Vagina (tissue), 2 donors: Measurements from ENCODE around the gene HYAL1. TPM values are rescaled to one million over a fixed set of nuclear protein-coding genes. Genes with fewer than 3 reads are reported as not detected.

Source experiments
- DNase-seq, 2 donors: peaks; one replicate each; pipeline ENCODE4 v3.0.0-alpha.2; 2017; ENCODE audit errors: extremely low spot score in 2 of 2
- H3K27ac ChIP-seq: fragments of 200-600 bp; sonication (generic); one replicate; pipeline ENCODE4 v1.5.1; 2019
- H3K27me3 ChIP-seq: fragments of 200-600 bp; sonication (generic); one replicate; pipeline ENCODE4 v1.5.1; 2019
- H3K36me3 ChIP-seq, 2 donors: fragments of 200-600 bp; sonication (generic); one replicate each; pipeline ENCODE4 v1.5.1; 2017 to 2019
- H3K4me1 ChIP-seq: fragments of 200-600 bp; sonication (generic); one replicate; pipeline ENCODE4 v1.5.1; 2019
- H3K4me3 ChIP-seq, 2 donors: fragments of 200-600 bp; sonication (generic); 1 replicate in 1 of 2; 2 replicates in 1 of 2; pipeline ENCODE4 v1.5.1; 2016 to 2019
- H3K9me3 ChIP-seq: fragments of 200-600 bp; sonication (generic); one replicate; pipeline ENCODE4 v1.5.1; 2019
- POLR2A ChIP-seq, 2 donors: fragments of 450-650 bp; IDR thresholded peaks; one replicate each; pipeline ENCODE4 v1.6.1; 2017; ENCODE audit warnings: antibody characterized with exemption in 2 of 2, mild to moderate bottlenecking in 2 of 2, moderate library complexity in 2 of 2
- POLR2AphosphoS5 ChIP-seq, 2 donors: sonication (generic); formaldehyde crosslinking; IDR thresholded peaks; one replicate each; pipeline ENCODE4 v1.9.0; 2017; ENCODE audit warnings: antibody characterized with exemption in 2 of 2, mild to moderate bottlenecking in 2 of 2, low read depth in 1 of 2; ENCODE audit not compliant: insufficient read depth in 1 of 2
- intact Hi-C: fragments of 100-400 bp; cut with DNase I; formaldehyde crosslinking; loops from one replicate; pipeline ENCODE4 v1.15.1; 2023
- total RNA-seq: library from RNA; depleted of rRNA; stranded (reverse); fragments of >200 nt; gene quantifications from one replicate; pipeline ENCODE4 v1.2.3, GENCODE V29; 2016
- TF ChIP-seq, protein P1 (sequence below), 3 experiments: fragments of 450-650 bp in 2 of 3; fragments of 200-600 bp in 1 of 3; sonication (generic) in 1 of 3; IDR thresholded peaks; one replicate each; pipeline ENCODE4 v1.5.1; 2017 to 2019; ENCODE audit warnings: antibody characterized with exemption in 3 of 3, mild to moderate bottlenecking in 2 of 3, moderate library complexity in 2 of 3

HYAL1 gene
- total RNA-seq, 1 donor from 2014 or later = 17.7 TPM

DNA sequence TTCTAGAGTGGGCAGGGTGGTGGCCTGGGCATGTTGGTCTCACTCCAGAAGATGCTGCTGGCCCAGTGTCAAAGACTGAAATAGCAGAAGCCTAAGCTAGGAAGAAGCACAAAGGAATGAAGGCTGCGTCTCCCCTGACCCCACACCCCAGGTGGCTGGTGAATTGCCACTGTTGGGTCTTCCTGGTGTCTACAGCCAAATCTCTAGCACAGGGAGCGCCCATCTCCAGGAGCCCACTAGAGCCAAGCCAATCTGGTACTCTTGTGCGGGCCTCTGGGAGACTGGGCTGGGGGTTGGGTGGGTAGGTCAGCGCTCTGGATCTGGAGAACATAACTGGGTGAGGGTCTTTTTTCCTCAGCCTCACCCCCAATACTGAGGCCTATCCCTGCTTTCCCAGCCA lies 23.8 kb upstream of the HYAL1 start:
- TF ChIP-seq, protein P1, sequence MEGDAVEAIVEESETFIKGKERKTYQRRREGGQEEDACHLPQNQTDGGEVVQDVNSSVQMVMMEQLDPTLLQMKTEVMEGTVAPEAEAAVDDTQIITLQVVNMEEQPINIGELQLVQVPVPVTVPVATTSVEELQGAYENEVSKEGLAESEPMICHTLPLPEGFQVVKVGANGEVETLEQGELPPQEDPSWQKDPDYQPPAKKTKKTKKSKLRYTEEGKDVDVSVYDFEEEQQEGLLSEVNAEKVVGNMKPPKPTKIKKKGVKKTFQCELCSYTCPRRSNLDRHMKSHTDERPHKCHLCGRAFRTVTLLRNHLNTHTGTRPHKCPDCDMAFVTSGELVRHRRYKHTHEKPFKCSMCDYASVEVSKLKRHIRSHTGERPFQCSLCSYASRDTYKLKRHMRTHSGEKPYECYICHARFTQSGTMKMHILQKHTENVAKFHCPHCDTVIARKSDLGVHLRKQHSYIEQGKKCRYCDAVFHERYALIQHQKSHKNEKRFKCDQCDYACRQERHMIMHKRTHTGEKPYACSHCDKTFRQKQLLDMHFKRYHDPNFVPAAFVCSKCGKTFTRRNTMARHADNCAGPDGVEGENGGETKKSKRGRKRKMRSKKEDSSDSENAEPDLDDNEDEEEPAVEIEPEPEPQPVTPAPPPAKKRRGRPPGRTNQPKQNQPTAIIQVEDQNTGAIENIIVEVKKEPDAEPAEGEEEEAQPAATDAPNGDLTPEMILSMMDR (IDR thresholded peaks at IDR 0.05) = no peak
- TF ChIP-seq POLR2AphosphoS5 (IDR thresholded peaks at IDR 0.05; ENCODE audit: insufficient read depth in 1 of 2, low read depth in 1 of 2) (no peak), POLR2A (IDR thresholded peaks at IDR 0.05) (no peak)
- peaks cover 30% of the 10 kb centered on the region for H3K4me1 ChIP-seq
- peak overlapping the region; percentile 63 for H3K27ac ChIP-seq
- intact Hi-C loops = no loop called here
- no peaks in the 10 kb centered on the region for H3K9me3 ChIP-seq
- no peak for DNase-seq
- no peaks in the 10 kb centered on the region for H3K27me3 ChIP-seq
- H3K36me3 ChIP-seq = peaks cover 0 to 37% of the 10 kb centered on the region in 2 donors
- H3K4me3 ChIP-seq = peak overlapping the region; percentile 83 to 94

DNA sequence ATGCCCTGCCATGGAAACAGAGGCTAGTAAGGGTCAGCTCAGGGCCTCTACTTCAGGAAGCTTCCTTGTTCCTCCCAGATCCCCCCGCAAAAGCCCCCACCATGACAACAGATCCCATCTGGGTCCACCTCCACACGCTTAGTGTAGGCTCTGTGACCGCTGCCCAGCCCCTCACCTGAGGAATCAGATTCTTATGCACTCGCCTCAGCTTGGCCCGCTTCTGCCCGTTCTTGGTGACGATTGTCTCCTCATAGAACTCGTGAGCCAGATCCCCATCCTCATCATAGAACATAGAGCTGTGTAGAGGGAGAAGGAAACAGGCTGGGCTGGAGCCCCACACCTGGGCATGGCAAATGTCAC lies 22.8 kb upstream of the HYAL1 start:
- Histone ChIP-seq H3K27ac (no peak overlapping the region), H3K27me3 (no peaks in the 10 kb centered on the region), H3K4me1 (peaks cover 35% of the 10 kb centered on the region), H3K4me3 (no peak overlapping the region), H3K36me3 (peaks cover 0 to 28% of the 10 kb centered on the region in 2 donors), H3K9me3 (no peaks in the 10 kb centered on the region)
- no peak for DNase-seq
- TF ChIP-seq POLR2AphosphoS5 (IDR thresholded peaks at IDR 0.05; ENCODE audit: insufficient read depth in 1 of 2, low read depth in 1 of 2) (no peak), POLR2A (IDR thresholded peaks at IDR 0.05) (no peak)
- TF ChIP-seq, protein P1 (IDR thresholded peaks at IDR 0.05) = no peak
- intact Hi-C loops = no loop called here

DNA sequence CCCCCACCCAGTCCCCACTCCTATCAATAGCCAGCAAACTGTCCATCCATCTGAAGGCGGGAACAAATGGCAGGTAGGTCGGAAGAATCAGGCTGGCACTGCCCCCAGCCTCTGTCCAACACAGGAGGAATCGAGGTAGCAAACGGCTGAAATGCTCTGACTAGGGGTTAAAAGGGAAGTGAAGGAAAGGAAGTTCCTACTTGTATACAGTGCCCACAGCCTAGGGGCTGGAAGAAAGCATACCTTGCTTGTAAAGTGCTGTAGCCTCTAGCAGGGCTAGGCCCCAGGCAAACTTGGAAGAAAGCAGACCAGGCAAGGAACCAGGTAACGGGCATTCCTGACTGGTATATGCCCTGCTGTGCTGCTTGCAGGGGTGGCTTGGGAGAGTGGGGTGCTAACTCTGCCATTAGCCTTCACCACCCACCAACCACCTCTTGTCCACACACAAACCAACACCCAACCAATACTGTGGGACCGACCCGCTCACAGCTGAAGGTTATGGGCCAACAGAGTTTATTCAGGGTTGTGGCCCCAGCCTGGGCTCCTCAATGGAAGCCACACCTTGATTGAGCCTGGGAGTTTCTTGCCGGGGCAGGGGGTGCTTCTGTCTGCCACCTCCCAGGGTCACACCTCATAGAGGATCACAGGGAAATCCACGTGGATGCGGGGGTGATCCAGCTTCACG lies 22.3 kb upstream of the HYAL1 start:
- H3K4me3 ChIP-seq = no peak overlapping the region
- TF ChIP-seq POLR2AphosphoS5 (IDR thresholded peaks at IDR 0.05; ENCODE audit: insufficient read depth in 1 of 2, low read depth in 1 of 2) (no peak), POLR2A (IDR thresholded peaks at IDR 0.05) (no peak)
- TF ChIP-seq, protein P1 (IDR thresholded peaks at IDR 0.05) = no peak
- peaks cover 36% of the 10 kb centered on the region for H3K4me1 ChIP-seq
- peaks cover 0 to 23% of the 10 kb centered on the region in 2 donors for H3K36me3 ChIP-seq
- intact Hi-C loops = no loop called here
- no peak for DNase-seq
- H3K9me3 ChIP-seq = no peaks in the 10 kb centered on the region
- no peak overlapping the region for H3K27ac ChIP-seq
- H3K27me3 ChIP-seq = no peaks in the 10 kb centered on the region

DNA sequence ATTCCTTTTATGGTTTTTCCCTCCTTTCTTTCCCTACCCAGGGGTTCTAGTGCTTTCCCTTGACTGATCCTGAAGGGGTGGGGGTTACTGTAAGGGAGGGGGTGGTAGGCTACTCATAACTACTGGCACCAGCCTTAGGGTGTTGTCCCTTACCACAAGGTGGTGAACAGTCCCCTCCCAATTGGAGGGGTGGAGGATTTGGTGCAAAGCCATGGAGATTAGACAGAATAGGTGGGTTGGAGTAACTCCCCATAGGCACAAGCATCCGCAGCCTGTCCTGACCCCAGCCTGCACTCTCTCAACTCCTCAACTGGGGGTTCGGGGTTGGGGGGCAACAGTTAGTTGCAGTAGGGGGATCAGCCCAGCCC lies 21.7 kb upstream of the HYAL1 start:
- no peak for DNase-seq
- Histone ChIP-seq H3K4me1 (peaks cover 42% of the 10 kb centered on the region), H3K27ac (no peak overlapping the region), H3K36me3 (peaks cover 0 to 17% of the 10 kb centered on the region in 2 donors), H3K27me3 (no peaks in the 10 kb centered on the region), H3K9me3 (no peaks in the 10 kb centered on the region), H3K4me3 (no peak overlapping the region)
- TF ChIP-seq POLR2AphosphoS5 (IDR thresholded peaks at IDR 0.05; ENCODE audit: insufficient read depth in 1 of 2, low read depth in 1 of 2) = no peak
- TF ChIP-seq, protein P1 (IDR thresholded peaks at IDR 0.05) = no peak
- TF ChIP-seq POLR2A (IDR thresholded peaks at IDR 0.05) = no peak
- intact Hi-C loops = no loop called here

DNA sequence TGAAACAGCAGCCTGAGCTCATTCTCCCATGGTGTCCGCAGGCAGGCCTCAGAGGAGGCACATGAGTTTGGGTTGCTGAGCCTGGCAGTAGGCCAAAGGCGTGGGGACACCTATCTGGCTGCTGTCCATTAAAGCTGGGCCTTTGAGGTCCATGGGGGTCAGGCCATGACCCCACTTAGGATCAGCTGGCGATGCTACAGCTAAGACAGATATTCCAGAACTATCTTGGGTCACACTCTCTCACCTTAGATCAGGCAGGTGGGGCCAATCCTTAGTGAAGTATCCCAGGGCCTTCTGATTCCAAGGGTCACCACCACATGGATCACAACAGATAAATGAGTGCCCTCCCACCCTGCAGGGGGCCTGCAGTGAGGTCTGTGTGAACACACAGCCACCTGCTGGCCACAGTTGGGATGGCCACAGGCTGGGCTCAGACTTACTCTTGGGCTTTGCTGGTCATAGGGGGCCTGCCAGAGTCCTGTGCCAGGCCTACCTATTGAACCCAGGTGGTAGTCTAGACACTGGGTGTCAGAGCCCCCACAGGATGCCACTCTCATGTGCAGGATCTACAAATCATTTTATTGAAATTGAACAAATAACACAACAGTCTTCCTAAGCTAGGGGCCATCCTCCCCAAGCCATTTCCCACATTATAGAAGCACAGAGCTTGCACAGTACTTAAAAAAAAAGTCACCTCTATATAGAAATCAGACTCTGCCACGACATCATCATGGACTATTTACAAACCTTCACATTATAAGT lies 21.2 kb upstream of the HYAL1 start:
- TF ChIP-seq, protein P1 (IDR thresholded peaks at IDR 0.05) = peak; percentile 36 to 76 (median 74)
- no peak for TF ChIP-seq POLR2A (IDR thresholded peaks at IDR 0.05)
- no peak overlapping the region for H3K4me3 ChIP-seq
- peak overlapping the region; percentile 90 for H3K27ac ChIP-seq
- no peaks in the 10 kb centered on the region for H3K9me3 ChIP-seq
- H3K4me1 ChIP-seq = peaks cover 47% of the 10 kb centered on the region
- H3K27me3 ChIP-seq = no peaks in the 10 kb centered on the region
- intact Hi-C loops = loop anchor here (5.0 kb wide), 1 partner anchor 67 kb away; no protein-coding TSS in a partner anchor
- no peak for DNase-seq
- H3K36me3 ChIP-seq = peaks cover 0 to 13% of the 10 kb centered on the region in 2 donors
